ENCODE data around the gene EIF4G3. TPM values are rescaled to one million over a fixed set of nuclear protein-coding genes. Genes with fewer than 3 reads are reported as not detected.
"Not testable (repeated sequence)": the region's sequence is repeated elsewhere in the genome, so short reads cannot be mapped to it uniquely, and the experiment has no call there.

Gene EIF4G3
- total and polyA plus RNA-seq, 2 donors: 17.0 to 22.1 TPM

GRCh38 chr1:21189906-21190500, 13.3 kb upstream of the EIF4G3 start:
- Histone ChIP-seq H3K27me3 (ENCODE audit: control insufficient read depth in 2 of 2, insufficient read depth in 1 of 2, low read length in 1 of 2) (no peaks in the 10 kb centered on the region), H3K4me3 (ENCODE audit: low read length in 2 of 2) (no peak overlapping the region), H3K4me1 (ENCODE audit: control insufficient read depth in 2 of 2, insufficient read depth in 2 of 2, low read length in 2 of 2) (no peaks in the 10 kb centered on the region), H3K36me3 (ENCODE audit: control insufficient read depth in 2 of 2, insufficient read depth in 2 of 2, low read length in 1 of 2) (no peaks in the 10 kb centered on the region), H3K27ac (ENCODE audit: low read depth in 1 of 2, low read length in 1 of 2) (no peak overlapping the region), H3K9me3 (ENCODE audit: control insufficient read depth in 2 of 2, insufficient read depth in 1 of 2, low read length in 1 of 2) (no peaks in the 10 kb centered on the region)
- no peak for DNase-seq (ENCODE audit: low read depth in 6 of 9, low spot score in 9 of 9)
- 98% methylated on average over 1 of the region's 1 CpG for WGBS

- 91% methylated on average over 3 of the region's 3 CpGs for WGBS
- DNase-seq (ENCODE audit: low read depth in 6 of 9, low spot score in 9 of 9): no peak
- H3K4me1 ChIP-seq (ENCODE audit: control insufficient read depth in 2 of 2, insufficient read depth in 2 of 2, low read length in 2 of 2): no peaks in the 10 kb centered on the region
- H3K27me3 ChIP-seq (ENCODE audit: control insufficient read depth in 2 of 2, insufficient read depth in 1 of 2, low read length in 1 of 2): no peaks in the 10 kb centered on the region
- H3K9me3 ChIP-seq (ENCODE audit: control insufficient read depth in 2 of 2, insufficient read depth in 1 of 2, low read length in 1 of 2): no peaks in the 10 kb centered on the region
- no peaks in the 10 kb centered on the region for H3K36me3 ChIP-seq (ENCODE audit: control insufficient read depth in 2 of 2, insufficient read depth in 2 of 2, low read length in 1 of 2)
- no peak overlapping the region for H3K4me3 ChIP-seq (ENCODE audit: low read length in 2 of 2)
- no peak overlapping the region for H3K27ac ChIP-seq (ENCODE audit: low read depth in 1 of 2, low read length in 1 of 2)
These were observed 12.7 kb upstream of the EIF4G3 start for GRCh38 chr1:21189421-21189820.

GRCh38 chr1:21188235-21188634, 11.5 kb upstream of the EIF4G3 start:
- no peaks in the 10 kb centered on the region for H3K4me1 ChIP-seq (ENCODE audit: control insufficient read depth in 2 of 2, insufficient read depth in 2 of 2, low read length in 2 of 2)
- 96% methylated on average over 3 of the region's 3 CpGs for WGBS
- no peaks in the 10 kb centered on the region for H3K36me3 ChIP-seq (ENCODE audit: control insufficient read depth in 2 of 2, insufficient read depth in 2 of 2, low read length in 1 of 2)
- no peaks in the 10 kb centered on the region for H3K9me3 ChIP-seq (ENCODE audit: control insufficient read depth in 2 of 2, insufficient read depth in 1 of 2, low read length in 1 of 2)
- no peak overlapping the region for H3K4me3 ChIP-seq (ENCODE audit: low read length in 2 of 2)
- DNase-seq (ENCODE audit: low read depth in 6 of 9, low spot score in 9 of 9): no peak
- H3K27ac ChIP-seq (ENCODE audit: low read depth in 1 of 2, low read length in 1 of 2): no peak overlapping the region
- H3K27me3 ChIP-seq (ENCODE audit: control insufficient read depth in 2 of 2, insufficient read depth in 1 of 2, low read length in 1 of 2): no peaks in the 10 kb centered on the region

- Histone ChIP-seq H3K36me3 (ENCODE audit: control insufficient read depth in 2 of 2, insufficient read depth in 2 of 2, low read length in 1 of 2) (no peaks in the 10 kb centered on the region), H3K27me3 (ENCODE audit: control insufficient read depth in 2 of 2, insufficient read depth in 1 of 2, low read length in 1 of 2) (no peaks in the 10 kb centered on the region), H3K9me3 (ENCODE audit: control insufficient read depth in 2 of 2, insufficient read depth in 1 of 2, low read length in 1 of 2) (no peaks in the 10 kb centered on the region), H3K4me1 (ENCODE audit: control insufficient read depth in 2 of 2, insufficient read depth in 2 of 2, low read length in 2 of 2) (no peaks in the 10 kb centered on the region), H3K4me3 (ENCODE audit: low read length in 2 of 2) (no peak overlapping the region), H3K27ac (ENCODE audit: low read depth in 1 of 2, low read length in 1 of 2) (no peak overlapping the region)
- no peak for DNase-seq (ENCODE audit: low read depth in 6 of 9, low spot score in 9 of 9)
- WGBS: 96% methylated on average over 5 of the region's 5 CpGs
These were observed 8.6 kb upstream of the EIF4G3 start for GRCh38 chr1:21185221-21185731.

GRCh38 chr1:21184276-21184675, 7.6 kb upstream of the EIF4G3 start:
- no peaks in the 10 kb centered on the region for H3K36me3 ChIP-seq (ENCODE audit: control insufficient read depth in 2 of 2, insufficient read depth in 2 of 2, low read length in 1 of 2)
- H3K4me3 ChIP-seq (ENCODE audit: low read length in 2 of 2): no peak overlapping the region
- 5% methylated on average over 1 of the region's 1 CpG for WGBS
- H3K4me1 ChIP-seq (ENCODE audit: control insufficient read depth in 2 of 2, insufficient read depth in 2 of 2, low read length in 2 of 2): no peaks in the 10 kb centered on the region
- H3K27me3 ChIP-seq (ENCODE audit: control insufficient read depth in 2 of 2, insufficient read depth in 1 of 2, low read length in 1 of 2): no peaks in the 10 kb centered on the region
- no peaks in the 10 kb centered on the region for H3K9me3 ChIP-seq (ENCODE audit: control insufficient read depth in 2 of 2, insufficient read depth in 1 of 2, low read length in 1 of 2)
- no peak for DNase-seq (ENCODE audit: low read depth in 6 of 9, low spot score in 9 of 9)
- no peak overlapping the region for H3K27ac ChIP-seq (ENCODE audit: low read depth in 1 of 2, low read length in 1 of 2)

- no peaks in the 10 kb centered on the region for H3K27me3 ChIP-seq (ENCODE audit: control insufficient read depth in 2 of 2, insufficient read depth in 1 of 2, low read length in 1 of 2)
- DNase-seq (ENCODE audit: low read depth in 6 of 9, low spot score in 9 of 9): no peak
- H3K9me3 ChIP-seq (ENCODE audit: control insufficient read depth in 2 of 2, insufficient read depth in 1 of 2, low read length in 1 of 2): no peaks in the 10 kb centered on the region
- H3K4me1 ChIP-seq (ENCODE audit: control insufficient read depth in 2 of 2, insufficient read depth in 2 of 2, low read length in 2 of 2): peaks cover 2% of the 10 kb centered on the region in 2 donors
- H3K4me3 ChIP-seq (ENCODE audit: low read length in 2 of 2): no peak overlapping the region
- no peaks in the 10 kb centered on the region for H3K36me3 ChIP-seq (ENCODE audit: control insufficient read depth in 2 of 2, insufficient read depth in 2 of 2, low read length in 1 of 2)
- WGBS: 95% methylated on average over 7 of the region's 7 CpGs
- no peak overlapping the region for H3K27ac ChIP-seq (ENCODE audit: low read depth in 1 of 2, low read length in 1 of 2)
These were observed 5.6 kb upstream of the EIF4G3 start for GRCh38 chr1:21182181-21182731.

GRCh38 chr1:21178271-21178670, 1.6 kb upstream of the EIF4G3 start:
- H3K9me3 ChIP-seq (ENCODE audit: control insufficient read depth in 2 of 2, insufficient read depth in 1 of 2, low read length in 1 of 2); H3K27me3 ChIP-seq (ENCODE audit: control insufficient read depth in 2 of 2, insufficient read depth in 1 of 2, low read length in 1 of 2); H3K36me3 ChIP-seq (ENCODE audit: control insufficient read depth in 2 of 2, insufficient read depth in 2 of 2, low read length in 1 of 2); DNase-seq (ENCODE audit: low read depth in 6 of 9, low spot score in 9 of 9); H3K4me3 ChIP-seq (ENCODE audit: low read length in 2 of 2); H3K27ac ChIP-seq (ENCODE audit: low read depth in 1 of 2, low read length in 1 of 2): not testable (repeated sequence)
- 97% methylated on average over 16 of the region's 16 CpGs for WGBS
- peaks cover 10 to 13% of the 10 kb centered on the region in 2 donors for H3K4me1 ChIP-seq (ENCODE audit: control insufficient read depth in 2 of 2, insufficient read depth in 2 of 2, low read length in 2 of 2)

GRCh38 chr1:21175670-21176581, 771 bp downstream of the EIF4G3 start:
- Histone ChIP-seq H3K4me3 (ENCODE audit: low read length in 2 of 2) (peak overlapping the region; percentile 66 to 88), H3K36me3 (ENCODE audit: control insufficient read depth in 2 of 2, insufficient read depth in 2 of 2, low read length in 1 of 2) (no peaks in the 10 kb centered on the region), H3K27ac (ENCODE audit: low read depth in 1 of 2, low read length in 1 of 2) (peak overlapping the region; percentile 47 to 89), H3K9me3 (ENCODE audit: control insufficient read depth in 2 of 2, insufficient read depth in 1 of 2, low read length in 1 of 2) (no peaks in the 10 kb centered on the region), H3K4me1 (ENCODE audit: control insufficient read depth in 2 of 2, insufficient read depth in 2 of 2, low read length in 2 of 2) (peaks cover 10 to 13% of the 10 kb centered on the region in 2 donors), H3K27me3 (ENCODE audit: control insufficient read depth in 2 of 2, insufficient read depth in 1 of 2, low read length in 1 of 2) (peaks cover 0 to 6% of the 10 kb centered on the region in 2 donors)
- WGBS: under 1% methylated on average over 64 of the region's 69 CpGs
- DNase-seq (ENCODE audit: low read depth in 6 of 9, low spot score in 9 of 9): peak in 4 of 9 donors; percentile 9 to 36 (median 24)

- peaks cover 0 to 6% of the 10 kb centered on the region in 2 donors for H3K27me3 ChIP-seq (ENCODE audit: control insufficient read depth in 2 of 2, insufficient read depth in 1 of 2, low read length in 1 of 2)
- peaks cover 10 to 13% of the 10 kb centered on the region in 2 donors for H3K4me1 ChIP-seq (ENCODE audit: control insufficient read depth in 2 of 2, insufficient read depth in 2 of 2, low read length in 2 of 2)
- no peaks in the 10 kb centered on the region for H3K9me3 ChIP-seq (ENCODE audit: control insufficient read depth in 2 of 2, insufficient read depth in 1 of 2, low read length in 1 of 2)
- WGBS: 2% methylated on average over 6 of the region's 6 CpGs
- H3K36me3 ChIP-seq (ENCODE audit: control insufficient read depth in 2 of 2, insufficient read depth in 2 of 2, low read length in 1 of 2): peaks cover 0 to 2% of the 10 kb centered on the region in 2 donors
- peak in 5 of 9 donors; percentile 17 to 64 (median 33) for DNase-seq (ENCODE audit: low read depth in 6 of 9, low spot score in 9 of 9)
- H3K27ac ChIP-seq (ENCODE audit: low read depth in 1 of 2, low read length in 1 of 2): peak overlapping the region in 1 of 2 donors; percentile 47
- peak overlapping the region; percentile 66 to 88 for H3K4me3 ChIP-seq (ENCODE audit: low read length in 2 of 2)
These were observed 1.4 kb downstream of the EIF4G3 start for GRCh38 chr1:21175324-21175669.
